HG03039 (cell line): ENCODE measurements around the gene CCDC61.

Experiments
- ATAC-seq: cut with Tn5 transposase; IDR thresholded peaks from one replicate; pipeline ENCODE4 v1.9.1; 2021; ENCODE audit warnings: mild to moderate bottlenecking, moderate library complexity; ENCODE audit not compliant: unreplicated experiment

Gene CCDC61

GRCh38 chr19:45972947-45973540 lies 22.2 kb upstream of the CCDC61 start:
- no peak for ATAC-seq

- ATAC-seq: no peak
These were observed 21.5 kb upstream of the CCDC61 start, which contains the start of gene NOVA2 for GRCh38 chr19:45973553-45974338. TSS of gene NOVA2 (minus strand) at chr19:45973865. CDS start at chr19:45973351, 514 bp downstream.

DNA sequence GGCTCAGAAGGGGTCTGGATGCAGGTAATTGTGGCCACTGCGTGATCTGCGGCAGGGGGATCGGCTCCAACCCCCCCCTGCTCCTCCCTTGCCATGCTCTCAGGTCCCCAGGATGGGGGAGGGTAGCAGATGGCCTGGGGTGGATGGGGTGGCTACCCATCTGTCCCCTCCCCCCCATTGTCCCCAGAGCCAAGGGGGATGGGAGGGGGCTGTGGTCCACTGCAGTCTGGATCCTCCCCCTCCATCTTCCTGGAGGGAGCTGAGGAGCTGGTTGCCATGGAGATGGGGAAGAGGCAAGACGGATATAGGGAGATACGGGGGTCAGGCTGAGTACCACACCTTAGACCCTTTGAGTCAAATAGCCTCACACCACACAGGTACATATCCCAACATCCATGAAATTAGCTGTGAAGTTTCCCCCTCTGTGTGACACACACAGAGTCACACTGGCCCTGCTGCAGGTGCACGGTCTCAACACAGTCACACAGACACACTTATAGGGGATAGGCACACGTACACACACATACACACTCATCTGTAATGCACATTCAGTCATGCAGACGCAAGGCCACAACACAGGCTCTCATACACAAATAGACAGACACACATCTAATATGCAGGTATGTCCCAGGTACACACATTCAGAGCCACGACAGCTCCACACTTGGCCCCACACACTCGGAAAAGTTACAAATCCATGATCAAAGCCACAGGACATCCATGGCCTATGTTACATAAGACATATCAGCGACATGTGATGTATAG lies 19.8 kb upstream of the CCDC61 start:
- ATAC-seq: no peak

GRCh38 chr19:45976178-45976577 lies 19.1 kb upstream of the CCDC61 start:
- no peak for ATAC-seq

DNA sequence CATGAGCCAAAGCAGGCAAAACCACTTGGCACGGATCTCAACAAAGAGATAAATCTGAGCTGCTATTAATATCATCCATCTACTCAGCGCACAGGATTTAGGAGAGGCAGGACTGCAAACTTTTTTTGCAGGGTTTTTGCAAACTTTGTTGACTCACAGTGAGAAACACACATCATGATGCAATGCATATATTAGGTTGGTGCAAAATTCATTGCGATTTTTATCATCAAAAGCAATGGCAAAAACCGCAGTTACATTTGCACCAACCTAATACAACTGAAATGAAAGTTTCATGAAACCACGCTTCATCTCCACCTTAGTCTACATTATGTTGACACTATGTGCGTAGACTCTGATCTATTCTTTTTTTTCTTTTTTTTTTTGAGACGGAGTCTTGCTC lies 17.1 kb upstream of the CCDC61 start:
- ATAC-seq: no peak

DNA sequence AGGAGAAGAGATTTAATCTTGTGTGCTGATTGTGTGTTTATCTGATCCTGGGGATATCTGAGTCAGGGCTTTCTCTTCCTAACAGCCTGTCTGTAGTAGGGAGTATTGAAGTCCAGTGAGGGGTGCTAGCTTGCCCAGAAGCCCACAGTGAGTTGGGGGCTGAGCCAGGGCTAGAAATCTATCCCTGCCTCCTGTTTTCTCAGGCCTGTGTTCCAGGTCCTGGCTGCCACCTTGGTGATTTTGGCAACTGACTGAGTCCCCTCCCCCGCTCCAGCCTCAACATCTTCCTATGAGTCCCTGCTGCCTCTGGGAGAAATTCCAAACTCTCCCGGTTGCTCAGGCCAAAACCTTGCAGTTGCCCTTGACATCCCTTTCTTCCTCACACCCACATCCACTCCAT lies 13.9 kb upstream of the CCDC61 start:
- no peak for ATAC-seq

- ATAC-seq: no peak
These were observed 9.9 kb upstream of the CCDC61 start for GRCh38 chr19:45985321-45985720.

- ATAC-seq: no peak
These were observed 5.0 kb upstream of the CCDC61 start for GRCh38 chr19:45990113-45990728.

DNA sequence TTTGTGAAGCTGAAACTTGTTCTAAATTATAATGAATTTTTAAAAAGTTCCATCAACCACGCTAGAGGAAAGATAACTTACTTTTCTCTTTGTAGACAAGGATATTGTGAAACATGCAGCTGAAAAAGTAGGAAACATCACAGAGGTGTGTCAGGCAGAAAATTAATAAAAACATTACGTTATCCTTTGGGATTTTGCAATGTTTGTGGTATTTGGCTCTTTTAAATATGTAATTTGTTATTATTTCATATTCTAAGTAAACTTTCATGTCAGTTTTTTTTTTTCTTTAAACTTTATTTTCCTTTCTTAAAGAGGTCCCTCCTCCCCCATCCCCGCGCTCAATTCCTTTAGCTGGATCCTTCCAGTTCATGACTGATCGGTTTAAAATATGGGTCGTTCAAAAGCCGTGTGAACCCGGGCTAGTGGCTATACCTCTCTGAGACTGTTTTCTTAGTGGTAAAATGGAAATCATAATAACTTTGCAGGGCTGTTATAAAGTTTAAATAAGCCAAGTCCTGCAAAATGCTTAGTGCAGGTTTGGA lies 740 bp upstream of the CCDC61 start:
- no peak for ATAC-seq

DNA sequence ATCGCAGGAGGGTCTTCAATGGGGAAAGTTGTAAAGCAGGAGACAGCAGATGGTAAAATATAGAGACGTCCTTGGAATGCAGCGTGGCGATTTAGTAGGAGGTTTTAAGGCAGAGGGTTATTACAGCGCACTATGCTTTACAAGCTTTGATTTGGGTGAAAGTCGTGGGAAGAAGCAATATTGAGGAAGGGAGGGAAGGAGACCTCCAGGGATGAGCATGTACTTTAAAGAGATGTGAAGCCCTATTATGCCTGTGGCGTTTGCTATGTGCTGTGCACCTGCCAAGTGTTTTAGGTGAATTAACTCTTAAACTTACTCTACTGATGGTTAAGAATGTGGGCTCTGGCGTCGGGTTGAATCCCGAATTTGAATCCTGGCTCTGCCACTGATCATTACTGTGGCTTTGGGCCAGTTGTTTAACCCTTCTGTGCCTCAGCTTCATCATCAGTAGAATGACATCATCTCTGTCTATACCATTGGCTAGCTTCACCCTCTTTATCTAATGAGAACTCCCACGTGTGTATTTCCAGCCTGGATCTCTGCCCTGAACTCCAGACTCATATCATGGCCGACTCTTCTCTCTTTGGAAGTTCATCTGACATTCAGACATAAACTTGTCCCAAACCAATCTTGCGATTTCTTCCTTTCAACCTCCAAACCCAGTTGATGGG lies 583 bp downstream of the CCDC61 start:
- ATAC-seq: no peak

GRCh38 chr19:45996933-45997332 lies 1.7 kb downstream of the CCDC61 start:
- no peak for ATAC-seq

DNA sequence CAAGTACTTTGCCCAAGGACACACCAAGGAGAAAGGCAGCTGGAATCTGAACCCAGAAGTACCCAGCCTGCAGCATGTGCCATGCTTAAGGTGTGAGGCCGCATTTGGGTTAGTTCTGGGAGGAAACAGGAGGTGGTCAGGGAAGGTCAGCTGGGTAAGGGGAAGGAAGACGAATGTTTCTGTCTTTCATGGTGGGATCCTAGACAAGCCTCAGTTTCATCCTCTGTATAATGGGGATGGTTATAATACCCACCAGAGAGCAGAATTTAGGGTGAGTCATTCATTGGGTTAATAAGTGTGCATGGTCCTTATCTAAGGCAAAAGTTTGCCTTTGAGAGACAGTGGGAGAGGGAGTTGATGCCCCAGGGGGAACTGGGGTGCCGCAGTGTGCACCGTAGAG lies 3.6 kb downstream of the CCDC61 start:
- ATAC-seq: no peak

DNA sequence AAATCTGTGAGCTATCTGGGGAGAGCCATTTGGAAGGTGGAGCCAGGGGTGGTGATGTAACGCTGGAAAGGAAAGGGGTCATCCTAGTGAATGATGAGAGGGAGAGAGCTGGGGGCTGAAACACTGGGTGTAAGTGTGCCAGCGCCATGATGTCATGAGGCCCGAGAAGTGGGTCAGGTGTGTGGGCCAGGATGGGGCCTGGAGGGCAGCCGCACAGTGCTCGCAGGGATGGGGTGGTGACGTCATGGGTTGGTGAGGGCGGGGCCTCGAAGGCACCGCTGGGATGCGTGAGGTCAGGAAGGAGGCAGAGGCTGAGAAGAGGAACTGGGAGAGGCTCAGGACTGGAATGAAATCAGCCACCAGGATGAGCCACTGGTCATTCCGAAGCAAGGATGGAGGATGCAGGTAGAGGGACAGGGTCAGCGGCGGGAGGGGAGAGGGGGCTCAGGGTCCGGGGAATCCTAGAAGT lies 4.4 kb downstream of the CCDC61 start:
- no peak for ATAC-seq

DNA sequence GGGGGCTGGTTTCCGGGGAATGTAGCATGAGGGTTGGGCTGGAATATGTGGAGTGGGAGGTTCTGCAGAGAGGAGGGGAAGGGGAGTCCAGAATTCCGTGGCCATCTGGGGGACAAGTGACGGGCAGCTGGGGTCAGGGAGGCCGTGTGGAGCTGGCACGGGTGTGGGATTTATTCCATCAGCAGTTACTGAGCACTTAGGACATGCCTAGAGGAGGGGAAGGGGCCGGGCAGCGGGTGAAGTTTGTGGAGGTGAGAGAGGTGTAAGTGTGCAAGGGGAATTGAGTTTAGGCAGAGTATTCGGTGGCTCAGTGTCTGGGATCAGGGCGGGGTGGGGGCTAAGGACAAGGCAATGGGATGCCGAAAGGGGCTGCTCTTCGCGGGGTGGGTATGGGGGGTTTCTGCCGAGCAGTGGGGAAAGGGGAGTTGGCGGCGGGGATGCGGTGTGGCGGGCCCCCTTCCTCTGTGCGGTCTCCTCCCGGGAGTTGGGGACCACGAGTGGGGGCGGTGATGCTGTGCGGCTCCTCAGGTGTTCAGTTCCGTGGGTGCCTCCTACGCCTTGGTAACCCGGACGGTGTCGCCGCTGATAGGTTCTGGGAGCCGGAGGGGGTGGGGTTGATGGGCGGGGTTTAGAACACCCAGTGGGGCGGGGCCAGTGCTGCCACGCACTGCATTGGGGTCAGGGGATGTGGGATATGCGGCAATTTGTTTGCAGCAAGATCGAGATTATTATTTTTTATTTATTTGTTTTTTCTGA lies 5.4 kb downstream of the CCDC61 start:
- no peak for ATAC-seq

DNA sequence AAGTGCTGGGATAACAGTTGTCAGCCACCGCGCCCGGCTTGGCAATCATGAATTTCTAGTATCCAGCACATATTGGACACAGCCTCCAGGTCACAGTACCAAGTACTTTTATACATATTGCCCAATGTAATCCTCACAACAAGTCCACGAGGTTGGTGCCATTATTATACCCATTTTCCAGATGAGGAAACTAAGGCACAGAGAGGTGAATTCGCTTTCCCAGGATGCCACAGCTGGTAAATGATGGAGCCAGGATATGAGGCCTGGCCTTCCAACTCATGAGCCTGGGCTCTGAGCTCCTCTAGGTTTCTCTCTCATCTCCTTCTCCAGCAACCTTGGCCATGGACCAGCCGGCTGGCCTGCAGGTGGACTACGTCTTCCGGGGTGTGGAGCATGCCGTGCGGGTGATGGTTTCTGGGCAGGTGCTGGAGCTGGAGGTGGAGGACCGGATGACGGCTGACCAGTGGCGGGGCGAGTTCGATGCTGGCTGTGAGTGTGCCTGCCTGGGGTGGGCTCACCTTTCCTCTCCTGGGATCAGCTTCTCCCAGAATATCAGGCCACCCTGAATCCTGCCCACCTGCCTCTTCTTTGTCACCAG lies 7.5 kb downstream of the CCDC61 start:
- ATAC-seq: no peak

- no peak for ATAC-seq
These were observed 11.1 kb downstream of the CCDC61 start for GRCh38 chr19:46006411-46006810.

DNA sequence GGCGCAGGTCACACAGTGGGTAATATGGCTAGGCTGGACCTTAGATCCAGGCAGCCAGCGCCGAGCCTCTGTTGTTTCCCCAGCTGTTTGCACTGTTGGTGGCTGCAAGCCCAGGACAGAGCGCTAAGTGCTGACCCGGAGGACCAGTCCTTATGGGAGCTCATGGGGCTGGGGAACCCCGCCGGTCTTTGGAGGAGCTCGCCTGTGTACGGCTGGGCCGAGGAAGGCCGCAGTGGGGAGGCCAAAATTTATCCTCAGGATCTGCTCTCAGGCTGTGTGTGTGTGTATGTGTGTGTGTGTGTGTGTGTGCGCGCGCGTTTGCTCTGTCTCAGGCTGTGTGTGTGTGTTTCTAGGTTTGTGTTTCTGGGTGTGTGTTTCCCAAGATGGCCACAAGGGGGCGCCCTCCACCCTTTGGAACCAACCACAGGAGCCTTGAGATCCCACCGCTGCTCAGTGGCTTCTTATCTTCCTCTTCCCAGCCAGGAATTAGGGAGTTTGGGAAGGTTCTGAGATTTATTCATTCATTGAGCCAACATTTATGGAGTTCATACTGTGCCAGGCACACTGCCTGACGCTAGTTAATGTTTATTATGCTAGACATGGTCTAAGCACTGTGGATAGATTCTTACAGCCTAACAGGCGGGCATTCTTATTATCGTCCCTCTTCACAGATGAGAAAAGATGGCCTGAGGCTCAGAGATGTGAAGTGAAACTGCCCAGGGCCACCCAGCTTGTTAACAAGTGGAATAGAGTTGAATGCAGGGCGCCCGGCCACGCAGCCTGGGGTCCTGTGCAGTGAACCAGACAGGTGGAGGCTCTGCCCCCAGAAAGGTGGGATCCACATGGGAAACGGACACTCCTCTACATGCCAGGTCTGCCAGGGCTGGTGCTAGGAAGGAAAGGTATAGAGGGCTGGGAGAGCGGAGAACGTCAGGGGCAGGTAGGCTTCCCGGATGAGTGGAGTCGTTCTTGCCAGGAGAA lies 14.6 kb downstream of the CCDC61 start:
- ATAC-seq: no peak

DNA sequence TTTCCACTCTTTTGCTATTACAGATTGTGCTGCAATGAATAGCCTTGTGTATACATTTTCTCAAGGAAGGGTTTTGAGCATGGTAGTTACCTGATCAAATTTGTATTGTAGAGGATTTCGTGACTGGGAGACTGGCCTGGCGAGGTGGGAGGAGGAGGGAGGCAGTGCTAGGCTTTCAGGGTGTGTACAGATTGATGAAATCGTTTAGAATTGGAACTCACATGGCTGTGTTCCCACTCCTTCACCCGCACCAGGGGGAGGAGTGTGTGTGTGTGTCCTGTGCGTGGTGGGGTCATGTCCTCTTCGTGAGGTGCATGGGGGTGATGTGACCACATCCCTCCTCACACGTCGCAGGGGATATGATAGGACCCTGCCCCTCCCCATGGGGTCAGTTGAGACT lies 19.3 kb downstream of the CCDC61 start:
- no peak for ATAC-seq
